Keratinocyte (primary cell): ENCODE results near the gene NDUFB6. TPM values are rescaled to one million over a fixed set of nuclear protein-coding genes. Genes with fewer than 3 reads are reported as not detected.

Experiments
- DNase-seq: peaks from one replicate; pipeline ENCODE4 v3.0.0-alpha.2; 2011; ENCODE audit warnings: low read depth, missing footprints, low spot score
- FAIRE-seq: peaks from 2 replicates; lab custom pipeline; 2011; peaks lifted over from hg19 to GRCh38; lab: Jason Lieb, UNC
- H2AFZ ChIP-seq: 2 replicates; pipeline ENCODE4 v1.6.0; 2012; ENCODE audit warnings: low read length, control low read depth, inconsistent platforms; ENCODE audit not compliant: control insufficient read depth
- H3K27ac ChIP-seq: 2 replicates; pipeline ENCODE4 v1.5.1; 2011; ENCODE audit warnings: low read length; ENCODE audit not compliant: control insufficient read depth, insufficient read depth
- H3K27me3 ChIP-seq: 3 replicates; pipeline ENCODE4 v1.6.0; 2011; ENCODE audit warnings: low read length; ENCODE audit not compliant: control insufficient read depth, insufficient read depth; ENCODE audit errors: extremely low read depth
- H3K36me3 ChIP-seq, 2 experiments: 2 replicates in 1 of 2; 3 replicates in 1 of 2; pipeline ENCODE4 v1.5.1; 2011; ENCODE audit warnings: low read length in 2 of 2, mild to moderate bottlenecking in 1 of 2; ENCODE audit not compliant: control insufficient read depth in 2 of 2, insufficient read depth in 2 of 2; ENCODE audit errors: extremely low read depth in 1 of 2
- H3K4me1 ChIP-seq: 3 replicates; pipeline ENCODE4 v1.5.1; 2011; ENCODE audit warnings: low read length; ENCODE audit not compliant: control insufficient read depth, insufficient read depth; ENCODE audit errors: extremely low read depth
- H3K4me2 ChIP-seq: 3 replicates; pipeline ENCODE4 v1.6.0; 2011; ENCODE audit warnings: low read depth, low read length; ENCODE audit not compliant: control insufficient read depth, insufficient read depth; ENCODE audit errors: extremely low read depth
- H3K4me3 ChIP-seq, 3 experiments: fragments of 200-600 bp in 1 of 3; sonication (generic) in 1 of 3; 2 replicates in 2 of 3; 3 replicates in 1 of 3; pipeline ENCODE4 v1.5.1; 2011 to 2016; ENCODE audit warnings: low read length in 3 of 3, mild to moderate bottlenecking in 3 of 3, control low read depth in 2 of 3, inconsistent platforms in 1 of 3, low read depth in 1 of 3, mixed read lengths in 1 of 3, mixed run types in 1 of 3, moderate library complexity in 1 of 3; ENCODE audit not compliant: control insufficient read depth in 2 of 3, insufficient read depth in 2 of 3; ENCODE audit errors: extremely low read depth in 1 of 3
- H3K79me2 ChIP-seq: 2 replicates; pipeline ENCODE4 v1.6.0; 2012; ENCODE audit warnings: low read length; ENCODE audit not compliant: control insufficient read depth, insufficient read depth
- H3K9ac ChIP-seq: 3 replicates; pipeline ENCODE4 v1.6.0; 2011; ENCODE audit warnings: low read length; ENCODE audit not compliant: control insufficient read depth, insufficient read depth; ENCODE audit errors: extremely low read depth
- H3K9me1 ChIP-seq: 3 replicates; pipeline ENCODE4 v1.6.0; 2011; ENCODE audit warnings: low read length; ENCODE audit not compliant: control insufficient read depth, insufficient read depth; ENCODE audit errors: extremely low read depth
- H3K9me3 ChIP-seq: 2 replicates; pipeline ENCODE4 v1.5.1; 2012; ENCODE audit warnings: low read depth, low read length; ENCODE audit not compliant: control insufficient read depth
- H4K20me1 ChIP-seq: 3 replicates; pipeline ENCODE4 v1.6.0; 2011; ENCODE audit warnings: low read length; ENCODE audit not compliant: control insufficient read depth, insufficient read depth; ENCODE audit errors: extremely low read depth
- EZH2 ChIP-seq: IDR thresholded peaks from one replicate; pipeline ENCODE4 v1.6.1; 2012; ENCODE audit warnings: inconsistent platforms, mild to moderate bottlenecking, low read length, moderate library complexity
- dilution Hi-C: fragments of 300-500 bp; cut with MboI; formaldehyde crosslinking; loops from one replicate; pipeline ENCODE4 v1.7.0; 2020; ENCODE audit warnings: low sequenced_read_pairs; ENCODE audit not compliant: extremely low pct_ligation_motif_present
- polyA plus RNA-seq, 5 experiments: library from polyadenylated mRNA; depleted of rRNA in 3 of 5; stranded (reverse) in 3 of 5; stranded (forward) in 1 of 5; unstranded in 1 of 5; fragments of >200 nt; gene quantifications; 1 replicate in 1 of 5; 2 replicates in 3 of 5; 3 replicates in 1 of 5; pipeline versions ENCODE4 v1.2.1 to v1.2.3, GENCODE V29; 2011 to 2012; ENCODE audit warnings: missing spikeins in 2 of 5, low read depth in 1 of 5, low replicate concordance in 1 of 5
- TF ChIP-seq, protein P1 (sequence below), 3 experiments: IDR thresholded peaks in 1 of 3; conservative IDR thresholded peaks in 1 of 3; optimal IDR thresholded peaks in 1 of 3; 2 replicates in 2 of 3; 3 replicates in 1 of 3; pipeline versions ENCODE3 to v1.5.1; 2011; ENCODE audit warnings: low read length in 3 of 3, mild to moderate bottlenecking in 3 of 3, moderate library complexity in 2 of 3, control low read depth in 1 of 3, inconsistent platforms in 1 of 3; ENCODE audit not compliant: insufficient read depth in 2 of 3; ENCODE audit errors: extremely low read depth in 1 of 3

NDUFB6 gene
- polyA plus RNA-seq, 1 donor (not counting 4 experiments of a cell fraction or from before 2014, with no cell fraction given) = 67.0 TPM

DNA sequence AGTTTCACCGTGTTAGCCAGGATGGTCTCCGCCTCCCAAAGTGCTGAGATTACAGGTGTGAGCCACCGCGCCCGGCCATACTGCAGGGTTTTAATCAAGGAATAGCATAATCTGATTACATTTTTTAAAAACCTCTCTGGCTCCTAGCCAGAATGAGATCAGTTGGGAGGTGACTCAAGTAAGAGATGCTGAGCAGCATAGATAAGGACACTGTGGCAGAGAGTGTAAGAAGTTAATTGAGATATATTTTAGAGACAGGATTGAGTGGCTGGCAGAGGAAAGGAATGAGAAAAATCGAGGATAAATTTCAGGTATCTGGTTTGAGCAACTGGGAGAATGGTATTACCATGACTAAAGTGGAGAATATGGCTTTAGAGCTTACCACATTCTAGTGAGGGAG, 39.6 kb downstream of the NDUFB6 start:
- dilution Hi-C loops = no loop called here
- Histone ChIP-seq H3K9me1 (peaks cover 2% of the 10 kb centered on the region), H3K27me3 (no peaks in the 10 kb centered on the region), H3K79me2 (no peaks in the 10 kb centered on the region), H3K9me3 (no peaks in the 10 kb centered on the region), H3K9ac (no peak overlapping the region), H3K27ac (no peak overlapping the region), H3K4me3 (no peak overlapping the region), H4K20me1 (peaks cover 2% of the 10 kb centered on the region), H3K4me2 (no peak overlapping the region), H3K36me3 (no peaks in the 10 kb centered on the region), H3K4me1 (peaks cover 10% of the 10 kb centered on the region), H2AFZ (no peak overlapping the region)
- TF ChIP-seq, protein P1, sequence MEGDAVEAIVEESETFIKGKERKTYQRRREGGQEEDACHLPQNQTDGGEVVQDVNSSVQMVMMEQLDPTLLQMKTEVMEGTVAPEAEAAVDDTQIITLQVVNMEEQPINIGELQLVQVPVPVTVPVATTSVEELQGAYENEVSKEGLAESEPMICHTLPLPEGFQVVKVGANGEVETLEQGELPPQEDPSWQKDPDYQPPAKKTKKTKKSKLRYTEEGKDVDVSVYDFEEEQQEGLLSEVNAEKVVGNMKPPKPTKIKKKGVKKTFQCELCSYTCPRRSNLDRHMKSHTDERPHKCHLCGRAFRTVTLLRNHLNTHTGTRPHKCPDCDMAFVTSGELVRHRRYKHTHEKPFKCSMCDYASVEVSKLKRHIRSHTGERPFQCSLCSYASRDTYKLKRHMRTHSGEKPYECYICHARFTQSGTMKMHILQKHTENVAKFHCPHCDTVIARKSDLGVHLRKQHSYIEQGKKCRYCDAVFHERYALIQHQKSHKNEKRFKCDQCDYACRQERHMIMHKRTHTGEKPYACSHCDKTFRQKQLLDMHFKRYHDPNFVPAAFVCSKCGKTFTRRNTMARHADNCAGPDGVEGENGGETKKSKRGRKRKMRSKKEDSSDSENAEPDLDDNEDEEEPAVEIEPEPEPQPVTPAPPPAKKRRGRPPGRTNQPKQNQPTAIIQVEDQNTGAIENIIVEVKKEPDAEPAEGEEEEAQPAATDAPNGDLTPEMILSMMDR (optimal IDR thresholded peaks at IDR 0.05 in 1 of 3, IDR thresholded peaks at IDR 0.05 in 1 of 3, conservative IDR thresholded peaks at IDR 0.05 in 1 of 3; ENCODE audit: extremely low read depth in 1 of 3, insufficient read depth in 2 of 3, low read length in 3 of 3) = no peak
- no peak for TF ChIP-seq EZH2
- DNase-seq (no peak), FAIRE-seq (no peak)

DNA sequence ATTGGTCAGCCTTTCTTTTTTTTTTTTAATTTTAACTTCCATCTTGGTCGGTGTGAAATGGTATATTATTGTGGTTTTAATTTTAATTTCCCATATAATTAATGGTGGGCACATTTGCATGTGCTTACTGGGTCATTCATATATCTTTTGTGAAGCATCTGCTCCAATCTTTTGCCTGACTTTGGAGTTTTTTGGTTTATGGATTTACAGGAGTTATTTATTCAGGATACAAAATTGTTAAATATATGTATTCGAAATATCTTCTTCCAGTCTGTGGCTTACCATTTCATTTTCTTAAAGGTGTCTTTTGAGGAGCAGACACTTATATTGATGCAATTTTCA, 46.3 kb downstream of the NDUFB6 start:
- Histone ChIP-seq H3K9me3 (no peaks in the 10 kb centered on the region), H3K27ac (peak overlapping the region; percentile 76), H3K9me1 (no peaks in the 10 kb centered on the region), H3K9ac (peak overlapping the region; percentile 78), H3K27me3 (no peaks in the 10 kb centered on the region), H3K4me1 (peaks cover 11% of the 10 kb centered on the region), H4K20me1 (no peaks in the 10 kb centered on the region), H3K36me3 (peaks cover 0 to 2% of the 10 kb centered on the region in 2 experiments), H3K4me3 (peak overlapping the region; percentile 50 to 78 (median 73)), H3K79me2 (peaks cover 43% of the 10 kb centered on the region), H2AFZ (peak overlapping the region; percentile 14), H3K4me2 (peak overlapping the region; percentile 91)
- dilution Hi-C loops = no loop called here
- TF ChIP-seq EZH2 = no peak
- TF ChIP-seq, protein P1 (optimal IDR thresholded peaks at IDR 0.05 in 1 of 3, IDR thresholded peaks at IDR 0.05 in 1 of 3, conservative IDR thresholded peaks at IDR 0.05 in 1 of 3; ENCODE audit: extremely low read depth in 1 of 3, insufficient read depth in 2 of 3, low read length in 3 of 3) = no peak
- DNase-seq = no peak
- FAIRE-seq = no peak
